ENCODE results near the gene OR10S1. TPM values are rescaled to one million over a fixed set of nuclear protein-coding genes. Genes with fewer than 3 reads are reported as not detected.
"Not testable (repeated sequence)": the region's sequence is repeated elsewhere in the genome, so short reads cannot be mapped to it uniquely, and the experiment has no call there.

OR10S1 gene, protein sequence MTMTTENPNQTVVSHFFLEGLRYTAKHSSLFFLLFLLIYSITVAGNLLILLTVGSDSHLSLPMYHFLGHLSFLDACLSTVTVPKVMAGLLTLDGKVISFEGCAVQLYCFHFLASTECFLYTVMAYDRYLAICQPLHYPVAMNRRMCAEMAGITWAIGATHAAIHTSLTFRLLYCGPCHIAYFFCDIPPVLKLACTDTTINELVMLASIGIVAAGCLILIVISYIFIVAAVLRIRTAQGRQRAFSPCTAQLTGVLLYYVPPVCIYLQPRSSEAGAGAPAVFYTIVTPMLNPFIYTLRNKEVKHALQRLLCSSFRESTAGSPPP
- total RNA-seq (2021) (not detected in 2 replicates), Bru-seq, nascent RNA (not detected), BruChase-seq, experiment 1, labeled RNA remaining after a 2-hour chase (not detected), BruChase-seq, experiment 2, labeled RNA remaining after a 6-hour chase (not detected)
- long read RNA-seq, result 0 reads

DNA sequence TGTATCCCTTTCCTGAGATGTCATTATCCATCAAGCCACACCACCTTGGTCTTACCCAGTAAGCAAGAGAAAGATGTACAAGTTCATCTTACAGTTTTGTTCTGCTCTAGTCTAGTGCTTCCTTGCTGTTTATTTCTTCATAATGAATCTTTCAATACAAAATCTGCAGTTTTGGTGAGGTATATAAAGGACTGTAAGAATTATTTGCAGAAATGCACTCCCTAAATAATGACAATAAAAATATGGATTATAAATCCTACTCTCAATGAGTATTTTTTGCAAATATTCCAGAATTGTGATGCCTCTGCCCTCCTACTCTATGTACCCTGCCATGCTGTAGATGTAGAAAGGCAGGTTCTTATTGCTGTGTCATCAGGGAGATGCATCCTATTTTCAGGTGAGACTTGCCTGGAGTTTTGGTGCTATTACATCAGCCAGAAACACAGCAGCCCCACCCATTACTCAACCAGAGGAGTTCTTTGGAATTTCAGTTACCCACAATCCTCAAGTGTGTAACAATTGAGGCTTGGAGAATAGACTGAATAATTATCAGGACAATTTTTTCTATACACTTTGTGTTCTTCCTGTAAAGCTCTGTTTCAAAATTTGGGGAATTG, at the start of gene OR10S1:
OR10S1 (minus strand) TSS at position 51 of the 617 bp plus-strand sequence. CDS start 117 bp downstream, outside the sequence.
- Histone ChIP-seq H3K36me3 (ENCODE audit: low read depth) (no peaks in the 10 kb centered on the region), H3K9me2 (ENCODE audit: insufficient read depth) (no peaks in the 10 kb centered on the region; the same call in 1 of the 2 replicates), H3K4me3 (no peak within 1 kb of the TSS), H3K79me2 (ENCODE audit: low read depth) (no peaks in the 10 kb centered on the region), H3K27me3 (ENCODE audit: insufficient read depth, low read depth) (no peaks in the 10 kb centered on the region), H3F3A (ENCODE audit: insufficient read depth, low read depth) (no peaks in the 10 kb centered on the region), H2AFZ (no peak within 1 kb of the TSS), H3K4me1 (replicated peaks; ENCODE audit: insufficient read depth) (no peaks in the 10 kb centered on the region), H4K20me1 (ENCODE audit: insufficient read depth) (no peaks in the 10 kb centered on the region), H3K27ac (no peak within 1 kb of the TSS), H3K4me2 (no peak within 1 kb of the TSS), H3K9me3 (ENCODE audit: insufficient read depth, low read depth) (no peaks in the 10 kb centered on the region)
- intact Hi-C loops (cut with micrococcal nuclease; ENCODE audit: unreplicated experiment), result no loop called here
- TF ChIP-seq, protein P1, sequence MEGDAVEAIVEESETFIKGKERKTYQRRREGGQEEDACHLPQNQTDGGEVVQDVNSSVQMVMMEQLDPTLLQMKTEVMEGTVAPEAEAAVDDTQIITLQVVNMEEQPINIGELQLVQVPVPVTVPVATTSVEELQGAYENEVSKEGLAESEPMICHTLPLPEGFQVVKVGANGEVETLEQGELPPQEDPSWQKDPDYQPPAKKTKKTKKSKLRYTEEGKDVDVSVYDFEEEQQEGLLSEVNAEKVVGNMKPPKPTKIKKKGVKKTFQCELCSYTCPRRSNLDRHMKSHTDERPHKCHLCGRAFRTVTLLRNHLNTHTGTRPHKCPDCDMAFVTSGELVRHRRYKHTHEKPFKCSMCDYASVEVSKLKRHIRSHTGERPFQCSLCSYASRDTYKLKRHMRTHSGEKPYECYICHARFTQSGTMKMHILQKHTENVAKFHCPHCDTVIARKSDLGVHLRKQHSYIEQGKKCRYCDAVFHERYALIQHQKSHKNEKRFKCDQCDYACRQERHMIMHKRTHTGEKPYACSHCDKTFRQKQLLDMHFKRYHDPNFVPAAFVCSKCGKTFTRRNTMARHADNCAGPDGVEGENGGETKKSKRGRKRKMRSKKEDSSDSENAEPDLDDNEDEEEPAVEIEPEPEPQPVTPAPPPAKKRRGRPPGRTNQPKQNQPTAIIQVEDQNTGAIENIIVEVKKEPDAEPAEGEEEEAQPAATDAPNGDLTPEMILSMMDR (conservative IDR thresholded peaks at IDR 0.05), result no peak
- no peak for TF ChIP-seq EZH2 (IDR thresholded peaks at IDR 0.05; ENCODE audit: low read depth)
- no peak for DNase-seq
- ChIA-PET POLR2A (ENCODE audit: unreplicated experiment) (no interaction called here), CTCF (no interaction called here)
- no TSS peak for BruUV-seq (replicated peaks)

DNA sequence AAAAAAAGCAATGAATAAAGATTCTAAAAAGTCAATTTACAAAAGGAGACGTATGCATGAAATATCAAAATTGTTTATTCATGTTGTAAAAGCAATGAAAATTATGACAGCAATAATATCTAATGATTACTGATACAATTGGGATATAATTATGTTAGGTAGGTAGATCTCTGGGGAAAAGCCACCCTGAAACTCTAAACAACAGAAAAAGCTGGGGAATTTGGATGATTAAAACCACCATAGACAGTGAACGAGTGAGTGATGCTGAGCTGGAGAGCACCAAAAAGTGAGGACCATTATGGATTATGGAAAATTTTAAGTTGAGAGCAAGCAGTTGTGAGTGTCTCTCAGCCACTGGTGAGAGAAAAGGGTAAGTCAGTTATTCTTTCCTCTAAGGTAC, 48.9 kb upstream of the OR10S1 start, which contains the start of gene OR10G8:
OR10G8 (plus strand) TSS at position 301 of the 400 bp plus-strand sequence. CDS start 2,825 bp downstream, outside the sequence.
- CTCF ChIA-PET, result no interaction called here
- Histone ChIP-seq H3K9me3 (ENCODE audit: insufficient read depth, low read depth) (no peaks in the 10 kb centered on the region), H3K4me1 (replicated peaks; ENCODE audit: insufficient read depth) (no peaks in the 10 kb centered on the region), H3K9me2 (ENCODE audit: insufficient read depth) (no peaks in the 10 kb centered on the region), H4K20me1 (ENCODE audit: insufficient read depth) (no peaks in the 10 kb centered on the region), H3K79me2 (ENCODE audit: low read depth) (no peaks in the 10 kb centered on the region), H3K27ac (no peak within 1 kb of the TSS), H2AFZ (no peak within 1 kb of the TSS), H3K36me3 (ENCODE audit: low read depth) (no peaks in the 10 kb centered on the region), H3K27me3 (ENCODE audit: insufficient read depth, low read depth) (no peaks in the 10 kb centered on the region), H3K4me3 (no peak within 1 kb of the TSS), H3F3A (ENCODE audit: insufficient read depth, low read depth) (no peaks in the 10 kb centered on the region), H3K4me2 (no peak within 1 kb of the TSS)
- TF ChIP-seq, protein P1 (conservative IDR thresholded peaks at IDR 0.05), result no peak
- TF ChIP-seq EZH2 (IDR thresholded peaks at IDR 0.05; ENCODE audit: low read depth), result no peak
- no TSS peak for BruUV-seq (replicated peaks)
- intact Hi-C loops (cut with micrococcal nuclease; ENCODE audit: unreplicated experiment), result no loop called here
- POLR2A ChIA-PET (ENCODE audit: unreplicated experiment), result no interaction called here
- DNase-seq, result no peak

DNA sequence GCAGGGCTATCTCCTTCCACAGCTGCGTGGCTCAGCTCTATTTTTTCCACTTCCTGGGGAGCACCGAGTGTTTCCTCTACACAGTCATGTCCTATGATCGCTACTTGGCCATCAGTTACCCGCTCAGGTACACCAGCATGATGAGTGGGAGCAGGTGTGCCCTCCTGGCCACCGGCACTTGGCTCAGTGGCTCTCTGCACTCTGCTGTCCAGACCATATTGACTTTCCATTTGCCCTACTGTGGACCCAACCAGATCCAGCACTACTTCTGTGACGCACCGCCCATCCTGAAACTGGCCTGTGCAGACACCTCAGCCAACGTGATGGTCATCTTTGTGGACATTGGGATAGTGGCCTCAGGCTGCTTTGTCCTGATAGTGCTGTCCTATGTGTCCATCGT, 38.3 kb upstream of the OR10S1 start:
- H3K79me2 ChIP-seq (ENCODE audit: low read depth); H3K4me2 ChIP-seq; H3F3A ChIP-seq (ENCODE audit: insufficient read depth, low read depth); H2AFZ ChIP-seq; CTCF ChIA-PET; H3K9me3 ChIP-seq (ENCODE audit: insufficient read depth, low read depth); H4K20me1 ChIP-seq (ENCODE audit: insufficient read depth); POLR2A ChIA-PET (ENCODE audit: unreplicated experiment); intact Hi-C loops (cut with micrococcal nuclease; ENCODE audit: unreplicated experiment); BruUV-seq (replicated peaks); H3K27me3 ChIP-seq (ENCODE audit: insufficient read depth, low read depth); H3K4me3 ChIP-seq; H3K27ac ChIP-seq; H3K36me3 ChIP-seq (ENCODE audit: low read depth); H3K4me1 ChIP-seq (replicated peaks; ENCODE audit: insufficient read depth); H3K9me2 ChIP-seq (ENCODE audit: insufficient read depth); DNase-seq: not testable (repeated sequence)
